H9 (cell line): ENCODE measurements around the gene ACAD8. TPM values are rescaled to one million over a fixed set of nuclear protein-coding genes. Genes with fewer than 3 reads are reported as not detected.

Source experiments
- DNase-seq: peaks from one replicate; pipeline ENCODE4 v3.0.0-alpha.2; 2017
- H2AFZ ChIP-seq: one replicate; pipeline ENCODE4 v1.6.1; 2013; ENCODE audit warnings: mild to moderate bottlenecking, low read length, control low read depth, moderate library complexity
- H2AK5ac ChIP-seq: 2 replicates; pipeline ENCODE4 v1.6.1; 2013; ENCODE audit warnings: low read length, control low read depth, mixed read lengths; ENCODE audit not compliant: insufficient read length
- H2BK120ac ChIP-seq: one replicate; pipeline ENCODE4 v1.6.1; 2013; ENCODE audit warnings: low read depth, mild to moderate bottlenecking, low read length, control low read depth, inconsistent platforms; ENCODE audit not compliant: poor library complexity, severe bottlenecking
- H2BK12ac ChIP-seq: 2 replicates; pipeline ENCODE4 v1.6.1; 2013; ENCODE audit warnings: low read length, control low read depth, mixed read lengths, low read depth; ENCODE audit not compliant: insufficient read length
- H2BK15ac ChIP-seq: 2 replicates; pipeline ENCODE4 v1.6.1; 2013; ENCODE audit warnings: low read depth, low read length, control low read depth
- H2BK20ac ChIP-seq: one replicate; pipeline ENCODE4 v1.6.1; 2013; ENCODE audit warnings: low read depth, mild to moderate bottlenecking, low read length, control low read depth, inconsistent platforms; ENCODE audit not compliant: poor library complexity, severe bottlenecking
- H2BK5ac ChIP-seq: 2 replicates; pipeline ENCODE4 v1.6.1; 2013; ENCODE audit warnings: low read length, control low read depth, mixed read lengths; ENCODE audit not compliant: insufficient read length
- H3K14ac ChIP-seq: 2 replicates; pipeline ENCODE4 v1.6.1; 2013; ENCODE audit warnings: low read length, control low read depth; ENCODE audit not compliant: insufficient read depth
- H3K18ac ChIP-seq: 2 replicates; pipeline ENCODE4 v1.6.1; 2013; ENCODE audit warnings: low read depth, mild to moderate bottlenecking, mixed read lengths, low read length, control low read depth; ENCODE audit not compliant: insufficient read length
- H3K23ac ChIP-seq: 2 replicates; pipeline ENCODE4 v1.6.1; 2013; ENCODE audit warnings: low read length, control low read depth, mixed read lengths, low read depth; ENCODE audit not compliant: insufficient read length
- H3K23me2 ChIP-seq: 2 replicates; pipeline ENCODE4 v1.6.1; 2013; ENCODE audit warnings: low read depth, mild to moderate bottlenecking, mixed read lengths, low read length, control low read depth; ENCODE audit not compliant: insufficient read length, poor library complexity, severe bottlenecking
- H3K27ac ChIP-seq: 2 replicates; pipeline ENCODE4 v1.5.1; 2013; ENCODE audit warnings: low read length, control low read depth, mixed read lengths, low read depth; ENCODE audit not compliant: insufficient read length
- H3K27me3 ChIP-seq: 2 replicates; pipeline ENCODE4 v1.6.1; 2013; ENCODE audit warnings: low read length, control low read depth, inconsistent platforms; ENCODE audit not compliant: insufficient read depth
- H3K4ac ChIP-seq: 2 replicates; pipeline ENCODE4 v1.6.1; 2013; ENCODE audit warnings: low read depth, mild to moderate bottlenecking, control low read depth, inconsistent platforms, low read length, moderate library complexity
- H3K4me1 ChIP-seq: 2 replicates; pipeline ENCODE4 v1.6.1; 2013; ENCODE audit warnings: low read length, control low read depth, inconsistent platforms; ENCODE audit not compliant: insufficient read depth
- H3K4me2 ChIP-seq: 2 replicates; pipeline ENCODE4 v1.6.1; 2013; ENCODE audit warnings: low read length, control low read depth, mixed read lengths; ENCODE audit not compliant: insufficient read length, insufficient read depth
- H3K56ac ChIP-seq: 2 replicates; pipeline ENCODE4 v1.6.1; 2013; ENCODE audit warnings: low read depth, mild to moderate bottlenecking, mixed read lengths, low read length, control low read depth; ENCODE audit not compliant: insufficient read length
- H3K79me1 ChIP-seq: 2 replicates; pipeline ENCODE4 v1.6.1; 2013; ENCODE audit warnings: low read depth, mild to moderate bottlenecking, moderate library complexity, low read length, control low read depth, inconsistent platforms; ENCODE audit not compliant: insufficient read depth, poor library complexity, severe bottlenecking
- H3K79me2 ChIP-seq: 2 replicates; pipeline ENCODE4 v1.6.1; 2013; ENCODE audit warnings: low read length, control low read depth, inconsistent platforms; ENCODE audit not compliant: insufficient read depth
- H3K9ac ChIP-seq: 2 replicates; pipeline ENCODE4 v1.6.1; 2013; ENCODE audit warnings: low read length, control low read depth, mixed read lengths; ENCODE audit not compliant: insufficient read length; ENCODE audit errors: extremely low read depth
- H3K9me3 ChIP-seq: one replicate; pipeline ENCODE4 v1.6.1; 2013; ENCODE audit warnings: low read depth, low read length, inconsistent platforms; ENCODE audit not compliant: control insufficient read depth
- H3T11ph ChIP-seq: one replicate; pipeline ENCODE4 v1.6.1; 2013; ENCODE audit warnings: mild to moderate bottlenecking, low read length, control low read depth, inconsistent platforms
- H4K20me1 ChIP-seq: one replicate; pipeline ENCODE4 v1.6.1; 2013; ENCODE audit not compliant: control insufficient read depth, insufficient read length, insufficient read depth
- H4K5ac ChIP-seq: 2 replicates; pipeline ENCODE4 v1.6.1; 2013; ENCODE audit warnings: low read depth, mild to moderate bottlenecking, mixed read lengths, low read length, control low read depth; ENCODE audit not compliant: insufficient read length
- H4K8ac ChIP-seq: replicated peaks from 2 replicates; pipeline ENCODE4 v1.6.1; 2013; ENCODE audit warnings: low read length, control low read depth, mixed read lengths, low read depth; ENCODE audit not compliant: insufficient read length
- H4K91ac ChIP-seq: 2 replicates; pipeline ENCODE4 v1.6.1; 2013; ENCODE audit warnings: low read depth, mild to moderate bottlenecking, moderate library complexity, mixed read lengths, low read length, control low read depth; ENCODE audit not compliant: insufficient read length
- H3K27ac Mint-ChIP-seq, 3 experiments: 2 replicates in 2 of 3; 3 replicates in 1 of 3; pipeline ENCODE4 v1.8.0; 2020 to 2021; ENCODE audit warnings: mixed read lengths in 3 of 3, mild to moderate bottlenecking in 1 of 3, moderate library complexity in 1 of 3
- H3K27me3 Mint-ChIP-seq: 2 replicates; pipeline ENCODE4 v1.8.0; 2021; ENCODE audit warnings: low read depth, mild to moderate bottlenecking, moderate library complexity, mixed read lengths
- H3K36me3 Mint-ChIP-seq, 3 experiments: 2 replicates in 2 of 3; 3 replicates in 1 of 3; pipeline ENCODE4 v1.8.0; 2020 to 2021; ENCODE audit warnings: low read depth in 3 of 3, mixed read lengths in 3 of 3; ENCODE audit not compliant: insufficient read depth in 1 of 3
- H3K4me1 Mint-ChIP-seq, 2 experiments: 2 replicates each; pipeline ENCODE4 v1.8.0; 2020; ENCODE audit warnings: mixed read lengths in 2 of 2
- H3K4me3 Mint-ChIP-seq, 2 experiments: 2 replicates in 1 of 2; 3 replicates in 1 of 2; pipeline ENCODE4 v1.8.0; 2020 to 2021; ENCODE audit warnings: mild to moderate bottlenecking in 2 of 2, mixed read lengths in 2 of 2, moderate library complexity in 1 of 2
- H3K9me3 Mint-ChIP-seq, 2 experiments: 2 replicates in 1 of 2; 3 replicates in 1 of 2; pipeline ENCODE4 v1.8.0; 2020; ENCODE audit warnings: mild to moderate bottlenecking in 2 of 2, mixed read lengths in 2 of 2, moderate library complexity in 1 of 2
- WGBS: extraction: QIAGEN DNeasy Blood & Tissue Kit; methylation state at CpG from one replicate; pipeline ENCODE4 v1.1.7; 2013; ENCODE audit warnings: missing lambda C conversion rate, low lambda C conversion rate, mixed read lengths; ENCODE audit not compliant: insufficient read length; ENCODE audit errors: extremely low coverage; 5-methylcytosine and 5-hydroxymethylcytosine counted together
- total RNA-seq: library from RNA; stranded (reverse); gene quantifications from 2 replicates; pipeline ENCODE4 v1.2.1, GENCODE V29; 2021
- TF ChIP-seq, protein P1 (sequence below): fragments of 200-600 bp; sonication (generic); conservative IDR thresholded peaks from 3 replicates; pipeline ENCODE4 v1.8.0; 2021; ENCODE audit warnings: antibody characterized with exemption, mild to moderate bottlenecking

ACAD8 gene
- total RNA-seq, 1 experiment from 2014 or later = 46.8 TPM

DNA sequence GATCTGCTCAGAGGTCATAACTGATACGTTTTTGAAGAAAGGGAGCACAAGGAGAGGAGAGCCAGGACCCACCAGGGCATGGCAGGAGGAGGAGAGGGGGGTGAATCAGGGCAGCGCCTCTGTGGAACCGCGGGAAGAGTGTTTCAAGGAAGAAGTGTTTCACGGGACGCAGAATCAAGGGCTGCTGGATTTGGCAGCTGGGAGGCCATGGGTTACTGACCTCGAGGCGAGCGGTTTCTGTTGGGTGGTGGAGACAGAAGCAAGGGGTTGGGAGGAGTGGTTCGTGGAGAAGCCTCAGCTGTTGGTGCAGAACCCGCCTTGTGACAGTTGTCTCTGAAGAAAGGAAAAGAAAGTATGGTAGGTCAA is 15.8 kb upstream of the ACAD8 start:
- Histone ChIP-seq H3K79me2 (no peaks in the 10 kb centered on the region), H3K27ac (no peak overlapping the region), H2AK5ac (no peak overlapping the region), H3K4ac (no peak overlapping the region), H3K4me2 (no peak overlapping the region), H3K27me3 (no peaks in the 10 kb centered on the region), H2BK120ac (no peak overlapping the region), H2BK15ac (no peak overlapping the region), H3K9me3 (no peaks in the 10 kb centered on the region), H4K8ac (no peak overlapping the region), H3K79me1 (no peaks in the 10 kb centered on the region), H3K23ac (no peak overlapping the region), H2BK20ac (no peak overlapping the region), H2AFZ (no peak overlapping the region), H4K20me1 (no peaks in the 10 kb centered on the region), H3K4me1 (no peaks in the 10 kb centered on the region), H3T11ph (no peak overlapping the region), H4K5ac (no peak overlapping the region), H3K23me2 (no peaks in the 10 kb centered on the region), H2BK12ac (no peak overlapping the region), H3K14ac (no peak overlapping the region), H3K18ac (no peak overlapping the region), H3K9ac (no peak overlapping the region), H2BK5ac (no peak overlapping the region), H3K56ac (no peak overlapping the region), H4K91ac (no peak overlapping the region)
- no peak for DNase-seq
- no peaks in the 10 kb centered on the region for H3K9me3 Mint-ChIP-seq
- peaks cover 2 to 8% of the 10 kb centered on the region in 2 experiments; a peak in 3 of 4 replicates for H3K4me1 Mint-ChIP-seq
- whole genome bisulfite sequencing = no CpG with 5 or more reads among the region's 11 CpGs
- peaks cover 5 to 22% (median 6%) of the 10 kb centered on the region in 3 experiments; a peak in 5 of 7 replicates for H3K36me3 Mint-ChIP-seq
- TF ChIP-seq, protein P1, sequence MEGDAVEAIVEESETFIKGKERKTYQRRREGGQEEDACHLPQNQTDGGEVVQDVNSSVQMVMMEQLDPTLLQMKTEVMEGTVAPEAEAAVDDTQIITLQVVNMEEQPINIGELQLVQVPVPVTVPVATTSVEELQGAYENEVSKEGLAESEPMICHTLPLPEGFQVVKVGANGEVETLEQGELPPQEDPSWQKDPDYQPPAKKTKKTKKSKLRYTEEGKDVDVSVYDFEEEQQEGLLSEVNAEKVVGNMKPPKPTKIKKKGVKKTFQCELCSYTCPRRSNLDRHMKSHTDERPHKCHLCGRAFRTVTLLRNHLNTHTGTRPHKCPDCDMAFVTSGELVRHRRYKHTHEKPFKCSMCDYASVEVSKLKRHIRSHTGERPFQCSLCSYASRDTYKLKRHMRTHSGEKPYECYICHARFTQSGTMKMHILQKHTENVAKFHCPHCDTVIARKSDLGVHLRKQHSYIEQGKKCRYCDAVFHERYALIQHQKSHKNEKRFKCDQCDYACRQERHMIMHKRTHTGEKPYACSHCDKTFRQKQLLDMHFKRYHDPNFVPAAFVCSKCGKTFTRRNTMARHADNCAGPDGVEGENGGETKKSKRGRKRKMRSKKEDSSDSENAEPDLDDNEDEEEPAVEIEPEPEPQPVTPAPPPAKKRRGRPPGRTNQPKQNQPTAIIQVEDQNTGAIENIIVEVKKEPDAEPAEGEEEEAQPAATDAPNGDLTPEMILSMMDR = no peak
- H3K27ac Mint-ChIP-seq = peak overlapping the region in 1 of 3 experiments; percentile 28; a peak in 1 of 7 replicates
- no peak overlapping the region for H3K4me3 Mint-ChIP-seq
- no peaks in the 10 kb centered on the region for H3K27me3 Mint-ChIP-seq
